Astrocyte of the cerebellum (primary cell): ENCODE measurements around the gene TMEM243.
A peak's percentile ranks its signal among the peaks of the same experiment; 100 is the strongest.

Experiments used
- DNase-seq: peaks from one replicate; pipeline ENCODE4 v3.0.0-alpha.2; 2011; ENCODE audit warnings: low read depth
- H3K4me3 ChIP-seq: 2 replicates; pipeline ENCODE4 v1.5.1; 2011; ENCODE audit warnings: mild to moderate bottlenecking, low read depth, low read length, moderate library complexity
- CTCF ChIP-seq: IDR thresholded peaks from 2 replicates; pipeline ENCODE4 v1.5.1; 2012; ENCODE audit warnings: low read length, low read depth, moderate library complexity, mild to moderate bottlenecking; ENCODE audit errors: missing control alignments
- in situ Hi-C: cut with HindIII; loops from 2 replicates; pipeline ENCODE4 v1.10.0; 2017; ENCODE audit warnings: low sequenced_read_pairs

The TMEM243 gene

GRCh38 chr7:87170828-87171227 lies 48.7 kb downstream of the TMEM243 start:
- no peak overlapping the region for H3K4me3 ChIP-seq
- in situ Hi-C loops, result no loop called here
- TF ChIP-seq CTCF, result no peak
- DNase-seq, result no peak

GRCh38 chr7:87164433-87164832 lies 55.1 kb downstream of the TMEM243 start:
- TF ChIP-seq CTCF, result no peak
- DNase-seq, result no peak
- H3K4me3 ChIP-seq, result no peak overlapping the region
- in situ Hi-C loops, result no loop called here

- no peak for TF ChIP-seq CTCF
- in situ Hi-C loops, result no loop called here
- H3K4me3 ChIP-seq, result no peak overlapping the region
- DNase-seq, result no peak
These were observed 60.0 kb downstream of the TMEM243 start for GRCh38 chr7:87159538-87159937.

GRCh38 chr7:87156709-87157108 lies 62.8 kb downstream of the TMEM243 start:
- DNase-seq, result no peak
- in situ Hi-C loops, result no loop called here
- no peak overlapping the region for H3K4me3 ChIP-seq
- no peak for TF ChIP-seq CTCF

- no peak for DNase-seq
- in situ Hi-C loops, result no loop called here
- TF ChIP-seq CTCF, result no peak
- H3K4me3 ChIP-seq, result no peak overlapping the region
These were observed 63.7 kb downstream of the TMEM243 start for GRCh38 chr7:87155788-87156187.

- in situ Hi-C loops, result no loop called here
- no peak for DNase-seq
- no peak for TF ChIP-seq CTCF
- H3K4me3 ChIP-seq, result peak overlapping the region; percentile 80
These were observed 65.0 kb downstream of the TMEM243 start for GRCh38 chr7:87154569-87154968.

GRCh38 chr7:87154166-87154565 lies 65.4 kb downstream of the TMEM243 start:
- peak overlapping the region; percentile 80 for H3K4me3 ChIP-seq
- no peak for TF ChIP-seq CTCF
- in situ Hi-C loops, result no loop called here
- DNase-seq, result no peak
